GM12878 (cell line): ENCODE measurements around the gene SUCO. TPM values are rescaled to one million over a fixed set of nuclear protein-coding genes. Genes with fewer than 3 reads are reported as not detected.

Experiments used
- ATAC-seq: fragments of 200-7000 bp; cut with Tn5 transposase; 3 replicates; pipeline ENCODE4 v1.9.1; 2020; ENCODE audit warnings: mild to moderate bottlenecking, moderate library complexity
- BruUV-seq: library from RNA; stranded (reverse); fragments of 400-500 nt; replicated peaks from 2 replicates; lab custom pipeline; 2021; lab: Mats Ljungman, UMichigan
- CTCF ChIA-PET: fragments of 300-600 bp; sonication (Branson Sonifier 250); formaldehyde crosslinking; extraction: SDS; loops from one replicate; lab custom pipeline; 2021; ENCODE audit warnings: inconsistent platforms; lab: Yijun Ruan, JAX
- POLR2A ChIA-PET: fragments of 350-600 bp; formaldehyde crosslinking; extraction: SDS; loops from one replicate; lab custom pipeline; 2021; ENCODE audit warnings: inconsistent platforms; lab: Charles Lee
- RAD21 ChIA-PET: fragments of 300-600 bp; sonication (Branson Sonifier 250); formaldehyde crosslinking; loops from one replicate; lab custom pipeline; 2023; ENCODE audit warnings: antibody characterized with exemption; ENCODE audit not compliant: unreplicated experiment; lab: Charles Lee
- SMC1A ChIA-PET: fragments of 300-600 bp; sonication (Branson Sonifier 250); formaldehyde crosslinking; loops from one replicate; lab custom pipeline; 2023; ENCODE audit not compliant: unreplicated experiment, uncharacterized antibody; lab: Charles Lee
- DNase-seq: peaks from one replicate; pipeline ENCODE4 v3.0.0-alpha.2; 2011; ENCODE audit warnings: low read depth, low spot score
- FAIRE-seq: peaks from 3 replicates; lab custom pipeline; 2011; peaks lifted over from hg19 to GRCh38; lab: Jason Lieb, UNC
- H2AFZ ChIP-seq: 2 replicates; pipeline ENCODE4 v1.6.0; 2011; ENCODE audit warnings: low read depth, low read length, control low read depth; ENCODE audit not compliant: control insufficient read depth
- H3K27ac ChIP-seq: 2 replicates; pipeline ENCODE4 v1.5.1; 2011; ENCODE audit warnings: control low read depth; ENCODE audit not compliant: control insufficient read depth, insufficient read depth
- H3K27me3 ChIP-seq, 2 experiments: replicated peaks in 1 of 2; 2 replicates each; pipeline versions ENCODE4 v1.6.0 to v1.6.1; 2011; ENCODE audit warnings: low read length in 1 of 2; ENCODE audit not compliant: control insufficient read depth in 2 of 2, insufficient read depth in 2 of 2
- H3K36me3 ChIP-seq, 2 experiments: 2 replicates each; pipeline ENCODE4 v1.5.1; 2011; ENCODE audit warnings: low read length in 1 of 2; ENCODE audit not compliant: control insufficient read depth in 2 of 2, insufficient read depth in 2 of 2
- H3K4me1 ChIP-seq: 2 replicates; pipeline ENCODE4 v1.6.1; 2011; ENCODE audit warnings: mild to moderate bottlenecking, low read length, moderate library complexity, mixed read lengths; ENCODE audit not compliant: control insufficient read depth, insufficient read depth
- H3K4me2 ChIP-seq: 2 replicates; pipeline ENCODE4 v1.6.0; 2011; ENCODE audit warnings: control low read depth; ENCODE audit not compliant: control insufficient read depth, insufficient read depth
- H3K4me3 ChIP-seq: fragments of 200-600 bp; sonication (generic); 2 replicates; pipeline ENCODE4 v1.5.1; 2016
- H3K79me2 ChIP-seq: 2 replicates; pipeline ENCODE4 v1.6.0; 2011; ENCODE audit warnings: low read length; ENCODE audit not compliant: control insufficient read depth, insufficient read depth
- H3K9ac ChIP-seq: 2 replicates; pipeline ENCODE4 v1.8.0; 2011; ENCODE audit warnings: low read length, control low read depth, mixed read lengths; ENCODE audit not compliant: control insufficient read depth, insufficient read depth
- H3K9me3 ChIP-seq: replicated peaks from 3 replicates; pipeline ENCODE4 v1.5.1; 2011; ENCODE audit warnings: mild to moderate bottlenecking, low read length; ENCODE audit not compliant: control insufficient read depth, insufficient read depth
- H4K20me1 ChIP-seq: 2 replicates; pipeline ENCODE4 v1.6.0; 2011; ENCODE audit not compliant: control insufficient read depth, insufficient read depth
- CTCF ChIP-seq, 3 experiments: IDR thresholded peaks in 2 of 3; conservative IDR thresholded peaks in 1 of 3; 2 replicates each; pipeline ENCODE4 v1.5.1; 2011; ENCODE audit warnings: low read depth in 3 of 3, low read length in 3 of 3, mild to moderate bottlenecking in 3 of 3, control low read depth in 2 of 3, moderate library complexity in 2 of 3, inconsistent platforms in 1 of 3, mixed read lengths in 1 of 3; ENCODE audit not compliant: control insufficient read depth in 2 of 3, insufficient read depth in 1 of 3; ENCODE audit errors: extremely low read depth in 1 of 3
- E4F1 ChIP-seq: fragments of 450-650 bp; IDR thresholded peaks from 2 replicates; pipeline ENCODE4 v1.6.1; 2018; ENCODE audit warnings: borderline replicate concordance, mild to moderate bottlenecking; ENCODE audit not compliant: partially characterized antibody
- EP300 ChIP-seq, 2 experiments: fragments of 150-350 bp in 1 of 2; IDR thresholded peaks; 2 replicates each; pipeline ENCODE4 v1.6.1; 2011 to 2012; ENCODE audit warnings: low read depth in 2 of 2, low read length in 2 of 2, borderline replicate concordance in 1 of 2, improper control_type of control experiment in 1 of 2, inconsistent platforms in 1 of 2; ENCODE audit not compliant: control insufficient read depth in 1 of 2
- EZH2 ChIP-seq: IDR thresholded peaks from 2 replicates; pipeline ENCODE4 v1.6.1; 2012; ENCODE audit warnings: low read depth, mild to moderate bottlenecking, control low read depth, inconsistent platforms, low read length, borderline replicate concordance; ENCODE audit not compliant: control insufficient read depth
- RAD21 ChIP-seq: IDR thresholded peaks from 2 replicates; pipeline ENCODE4 v1.6.1; 2011; ENCODE audit warnings: mild to moderate bottlenecking, low read depth, low read length, moderate library complexity; ENCODE audit not compliant: insufficient read depth
- SMC3 ChIP-seq: IDR thresholded peaks from 2 replicates; pipeline ENCODE4 v1.6.1; 2011; ENCODE audit warnings: low read length, improper control_type of control experiment, borderline replicate concordance
- SP1 ChIP-seq: IDR thresholded peaks from one replicate; pipeline ENCODE4 v1.6.1; 2011; ENCODE audit warnings: low read depth, low read length
- ZNF622 ChIP-seq: fragments of 450-650 bp; IDR thresholded peaks from 2 replicates; pipeline ENCODE4 v1.6.1; 2017; ENCODE audit warnings: mild to moderate bottlenecking, inconsistent platforms
- WGBS: methylation state at CpG from one replicate; pipeline ENCODE4 v1.1.6; 2016; ENCODE audit warnings: low lambda C conversion rate; ENCODE audit not compliant: insufficient replicate concordance, insufficient coverage; ENCODE audit errors: missing lambda C conversion rate; 5-methylcytosine and 5-hydroxymethylcytosine counted together
- in situ Hi-C: fragments of 300-500 bp; cut with MboI; formaldehyde crosslinking; loops from 9 replicates; pipeline ENCODE4 v1.14.3; 2018; ENCODE audit warnings: mixed read lengths
- intact Hi-C: fragments of 100-400 bp; cut with micrococcal nuclease; formaldehyde crosslinking; loops from one replicate; pipeline ENCODE4 v1.14.2; 2022; ENCODE audit not compliant: unreplicated experiment
- polyA plus RNA-seq, 11 experiments: library from polyadenylated mRNA; depleted of rRNA in 4 of 11; unstranded in 6 of 11; stranded (reverse) in 5 of 11; fragments of >200 nt; fragmentation: Nextera tagmentation in 4 of 11; fragmentation: Illumina TruSeq in 1 of 11; extraction: Ambion mirVana in 4 of 11; extraction: Trizol in 1 of 11; gene quantifications; 1 replicate in 1 of 11; 2 replicates in 10 of 11; pipeline versions ENCODE4 v1.2.1 to v1.2.3, GENCODE V29; 2011 to 2016; ENCODE audit warnings: inconsistent platforms in 2 of 11, missing spikeins in 2 of 11, low read depth in 1 of 11
- total RNA-seq, 4 experiments: library from RNA; depleted of rRNA in 3 of 4; stranded (reverse); fragments of >200 nt in 3 of 4; fragmentation: Illumina TruSeq in 1 of 4; extraction: Trizol in 1 of 4; gene quantifications; 2 replicates each; pipeline versions ENCODE4 v1.2.1 to v1.2.3, GENCODE V29; 2013 to 2021

Gene SUCO
- total and polyA plus RNA-seq, 10 of the 15 experiments (the other 5 are each of a cell fraction or from before 2014, with no cell fraction given): 1.7 to 15.3 (median 8.4) TPM

GRCh38 chr1:172608098-172608601 is 75.2 kb downstream of the SUCO start (continued):
- TF ChIP-seq E4F1 (no peak), EZH2 (no peak), EP300 (IDR thresholded peaks at IDR 0.05; ENCODE audit: borderline replicate concordance in 1 of 2, control insufficient read depth in 1 of 2, low read depth in 2 of 2, low read length in 2 of 2) (no peak), ZNF622 (no peak)

- peak; percentile 35 for FAIRE-seq
- Histone ChIP-seq H3K27me3 (no peaks in the 10 kb centered on the region), H4K20me1 (no peaks in the 10 kb centered on the region), H3K4me2 (no peak overlapping the region), H3K9ac (no peak overlapping the region), H3K79me2 (no peaks in the 10 kb centered on the region), H3K4me3 (no peak overlapping the region), H3K27ac (no peak overlapping the region), H3K36me3 (peaks cover 0 to 5% of the 10 kb centered on the region in 2 experiments; a peak in 1 of 4 replicates), H3K9me3 (no peaks in the 10 kb centered on the region), H2AFZ (no peak overlapping the region), H3K4me1 (no peaks in the 10 kb centered on the region)
- ATAC-seq: peak; percentile 68
- intact Hi-C loops: loop anchor here (1.0 kb wide), 1 partner anchor 110 kb away; no protein-coding TSS in a partner anchor
- DNase-seq: no peak
- 84% methylated on average over 3 of the region's 3 CpGs for WGBS
- ChIA-PET CTCF (interaction anchor here (0.9 to 3.3 kb wide), 8 partner anchors 26 to 120 kb away, joined by 3 to 43 read pairs (median 4); no protein-coding TSS in a partner anchor), POLR2A (no interaction called here), SMC1A (interaction anchor here (0.9 to 2.3 kb wide), 7 partner anchors 20 to 117 kb away, joined by 3 to 16 read pairs (median 4); partner anchors contain the start of gene FASLG), RAD21 (interaction anchor here (1.2 to 2.0 kb wide), 2 partner anchors 110 to 593 kb away, joined by 3 to 14 read pairs; no protein-coding TSS in a partner anchor)
- BruUV-seq: no TSS peak
- in situ Hi-C loops: no loop called here
- TF ChIP-seq CTCF (IDR thresholded peaks at IDR 0.05 in 2 of 3, conservative IDR thresholded peaks at IDR 0.05 in 1 of 3; ENCODE audit: control insufficient read depth in 2 of 3, extremely low read depth in 1 of 3, insufficient read depth in 1 of 3, low read depth in 3 of 3, low read length in 3 of 3) (peak in 2 of 3 experiments; percentile 6 to 22; a peak in 2 of 6 replicates), SP1 (no peak), SMC3 (peak; percentile 31; the same call in 1 of the 2 replicates), RAD21 (peak; percentile 43)
Observed at GRCh38 chr1:172609528-172609927, 76.6 kb downstream of the SUCO start.
